Stimulated activated CD4-positive, alpha-beta T cell treated with anti-CD3 and anti-CD28 coated beads, Interleukin-1b, Interleukin-23, amount 100 ng/mL, for 1 hour (primary cell): Measurements from ENCODE around the gene FSD1.

Source experiments
- DNase-seq, 2 donors: peaks; one replicate each; pipeline ENCODE4 v3.0.0-alpha.2; 2020; ENCODE audit warnings: low read depth in 2 of 2

FSD1 gene

GRCh38 chr19:4319067-4319718, 14.8 kb downstream of the FSD1 start:
- DNase-seq = no peak

GRCh38 chr19:4320419-4320818, 16.0 kb downstream of the FSD1 start:
- no peak for DNase-seq

- no peak for DNase-seq
Measured at GRCh38 chr19:4322942-4323665, 18.7 kb downstream of the FSD1 start.

- no peak for DNase-seq
Measured at GRCh38 chr19:4323692-4324091, 19.3 kb downstream of the FSD1 start.

- no peak for DNase-seq
Measured at GRCh38 chr19:4324228-4324627, 19.8 kb downstream of the FSD1 start.

DNA sequence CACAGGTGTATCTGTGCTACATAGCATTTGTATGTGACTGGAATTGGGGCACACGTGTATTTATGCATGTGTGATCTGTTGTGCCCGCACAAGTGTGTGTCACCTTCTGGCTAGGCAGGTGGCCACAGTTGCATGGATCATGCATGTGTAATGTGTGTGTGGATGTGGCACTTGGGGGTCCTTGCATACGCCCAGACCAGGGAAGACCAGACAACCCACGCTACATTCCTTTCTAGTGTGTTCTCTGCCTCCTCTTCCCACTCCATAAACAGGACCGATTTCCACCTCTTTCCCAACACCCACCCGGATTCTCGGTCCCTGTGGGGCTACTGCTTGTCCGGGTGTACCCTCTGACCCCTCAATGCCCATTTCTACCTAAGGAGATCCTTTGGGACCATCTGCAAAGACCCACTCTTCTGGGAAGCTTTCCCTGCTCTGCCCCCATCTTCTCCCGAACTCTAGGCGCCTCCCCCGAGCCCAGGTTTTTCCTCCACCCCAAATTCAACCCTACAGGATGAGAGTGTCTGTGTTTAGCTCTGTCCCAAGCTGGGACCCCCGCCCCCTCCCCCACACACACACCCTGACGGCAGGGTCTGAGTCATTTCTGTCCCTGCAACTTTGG, 21.9 kb downstream of the FSD1 start:
- no peak for DNase-seq

DNA sequence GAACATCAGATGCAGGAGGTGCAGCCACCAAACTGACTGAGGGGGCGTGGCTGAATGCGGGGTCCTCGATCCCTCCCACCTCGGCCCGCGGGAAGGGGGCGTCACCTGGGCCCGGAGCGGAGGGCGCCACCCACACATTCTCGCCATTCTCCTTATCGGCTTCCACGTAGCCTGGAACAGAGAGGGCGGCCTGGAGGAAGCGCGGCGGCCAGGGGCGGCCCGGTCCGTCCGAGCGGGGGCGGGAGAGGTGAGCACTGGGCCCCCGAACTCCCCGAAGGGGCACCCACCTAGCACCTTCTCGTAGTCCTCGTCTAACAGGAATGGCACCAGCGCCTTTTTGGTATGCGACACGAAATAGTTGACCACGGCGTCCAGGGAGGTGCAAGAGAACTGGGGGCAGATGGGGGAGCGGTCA, 22.4 kb downstream of the FSD1 start:
- DNase-seq = no peak

DNA sequence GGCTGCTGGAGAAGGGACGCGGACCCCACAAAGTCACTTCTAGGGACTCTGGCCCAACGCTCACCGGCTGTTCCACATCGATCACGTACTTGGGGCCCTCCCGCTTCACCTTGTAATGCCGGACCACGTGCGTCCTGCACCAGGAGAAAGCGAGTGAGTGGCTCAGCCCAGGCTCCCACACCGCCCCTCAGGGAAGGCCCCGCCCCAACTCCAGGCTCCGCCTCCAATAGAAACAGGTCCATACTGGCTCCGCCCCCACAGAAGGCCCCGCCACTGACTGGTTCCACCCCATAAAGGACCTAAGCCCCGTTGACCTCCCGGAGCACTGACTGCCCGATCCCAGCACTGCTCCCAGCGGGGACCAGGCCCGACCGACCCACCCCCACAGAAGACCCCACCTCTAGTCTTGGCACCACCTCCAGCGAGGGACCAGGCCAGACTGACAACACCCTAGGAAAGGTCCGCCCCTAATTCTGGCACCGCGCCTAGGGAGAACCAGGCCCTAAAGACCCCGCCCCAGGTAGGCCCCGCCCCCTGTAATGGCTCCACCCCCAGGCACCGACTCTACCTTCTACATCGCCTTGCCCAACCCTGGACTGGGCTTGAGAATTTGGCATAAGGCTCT, 23.0 kb downstream of the FSD1 start:
- DNase-seq = peak in 1 of 2 donors; percentile 64

GRCh38 chr19:4327877-4328242, 23.5 kb downstream of the FSD1 start:
- no peak for DNase-seq

GRCh38 chr19:4328243-4328990, 24.0 kb downstream of the FSD1 start:
- DNase-seq = peak; percentile 81 to 98

DNA sequence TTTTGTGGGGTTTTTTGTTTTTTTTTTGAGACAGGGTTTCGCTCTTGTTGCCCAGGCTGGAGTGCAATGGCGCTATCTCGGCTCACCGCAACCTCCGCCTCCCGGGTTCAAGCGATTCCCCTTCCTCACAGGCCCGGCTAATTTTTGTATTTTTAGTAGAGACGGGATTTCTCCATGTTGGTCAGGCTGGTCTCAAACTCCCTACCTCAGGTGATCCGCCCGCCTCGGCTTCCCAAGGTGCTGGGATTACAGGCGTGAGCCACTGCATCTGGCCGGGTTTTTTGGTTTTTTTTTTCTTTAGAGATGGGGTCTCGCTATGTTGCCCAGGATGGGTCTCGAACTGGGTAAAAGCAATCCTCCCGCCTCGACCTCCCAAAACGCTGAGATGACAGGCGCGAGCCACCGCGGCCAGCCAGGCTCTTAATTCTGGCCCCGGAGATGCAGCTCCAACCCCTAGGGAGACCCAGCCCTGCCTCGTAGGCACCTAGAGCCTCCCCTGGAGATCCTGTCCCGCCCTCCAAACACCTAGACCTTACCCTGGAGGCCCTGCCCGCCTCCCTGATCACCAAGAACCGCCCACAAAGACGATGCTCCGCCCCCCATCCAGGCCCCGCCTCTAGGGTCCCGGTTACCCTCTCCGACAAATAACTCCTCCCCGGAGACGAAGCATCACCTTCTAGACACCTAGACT, 24.7 kb downstream of the FSD1 start:
- peak in 1 of 2 donors; percentile 49 for DNase-seq

DNA sequence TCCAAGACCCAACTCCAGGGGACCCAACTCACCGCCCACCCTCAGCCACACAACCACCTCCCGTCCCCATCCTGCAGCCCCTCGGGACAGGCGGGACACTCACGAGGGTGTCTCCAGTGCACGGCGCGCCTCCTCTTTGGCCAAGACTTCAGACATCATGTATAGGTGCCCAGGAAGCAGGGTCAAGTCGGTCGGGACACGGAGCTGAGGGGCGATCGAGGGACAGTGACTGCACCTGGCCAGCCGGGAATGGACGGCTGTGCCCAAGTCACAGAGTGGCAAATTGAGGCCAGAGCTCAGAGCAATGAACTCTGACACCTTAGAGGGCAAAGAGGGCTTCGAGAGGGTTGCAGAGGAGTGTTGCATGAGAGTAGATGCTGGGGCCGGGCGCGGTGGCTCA, 25.5 kb downstream of the FSD1 start:
- DNase-seq = no peak

DNA sequence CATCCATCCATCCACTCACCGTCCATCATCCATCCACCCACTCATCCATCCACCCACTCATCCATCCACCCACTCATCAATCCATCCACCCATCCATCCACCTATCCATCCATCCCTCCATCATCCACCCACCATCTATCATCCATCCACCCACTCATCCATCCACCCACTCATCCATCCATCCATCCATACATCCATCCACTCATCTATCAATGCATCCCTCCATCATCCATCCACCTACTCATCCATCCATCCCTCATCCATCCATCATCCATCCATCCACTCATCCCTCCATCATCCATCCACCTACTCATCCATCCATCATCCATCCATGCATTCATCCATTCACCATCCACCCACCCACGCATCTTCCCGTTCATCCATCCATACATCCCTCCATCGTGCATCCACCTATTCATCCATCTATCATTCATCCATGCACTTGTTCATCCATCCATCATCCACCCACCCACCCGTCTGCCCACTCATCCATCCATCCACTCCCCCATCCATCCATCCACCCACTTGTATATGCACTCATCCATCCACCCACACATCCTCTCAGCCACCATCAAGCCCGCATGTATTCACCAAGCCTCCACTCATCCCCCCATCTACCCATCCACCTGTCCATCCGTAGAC, 30.7 kb downstream of the FSD1 start:
- DNase-seq = no peak

- DNase-seq = no peak
Measured at GRCh38 chr19:4337906-4338440, 33.6 kb downstream of the FSD1 start.

GRCh38 chr19:4338441-4339355, 34.3 kb downstream of the FSD1 start, which contains the start of gene STAP2:
STAP2 (minus strand) TSS chr19:4338827; CDS start chr19:4338753, 74 bp downstream.
- DNase-seq = no peak

DNA sequence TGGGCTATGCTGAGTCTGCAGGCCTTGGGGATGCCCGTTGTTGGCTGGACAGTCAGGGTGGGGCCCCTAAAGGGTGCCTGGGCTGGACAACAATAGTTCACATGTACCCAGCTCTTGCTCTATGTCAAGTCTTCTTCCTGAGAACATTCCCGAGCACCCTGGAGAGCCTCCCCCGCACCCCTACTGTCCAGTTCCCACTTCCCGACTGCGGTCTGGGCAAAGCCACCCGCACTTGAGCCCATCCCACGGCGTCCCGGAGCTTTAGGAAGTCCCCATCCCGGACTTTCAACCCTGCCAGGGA, 37.9 kb downstream of the FSD1 start:
- no peak for DNase-seq

- DNase-seq = peak; percentile 64 to 80
Measured at GRCh38 chr19:4342615-4343369, 38.4 kb downstream of the FSD1 start.

DNA sequence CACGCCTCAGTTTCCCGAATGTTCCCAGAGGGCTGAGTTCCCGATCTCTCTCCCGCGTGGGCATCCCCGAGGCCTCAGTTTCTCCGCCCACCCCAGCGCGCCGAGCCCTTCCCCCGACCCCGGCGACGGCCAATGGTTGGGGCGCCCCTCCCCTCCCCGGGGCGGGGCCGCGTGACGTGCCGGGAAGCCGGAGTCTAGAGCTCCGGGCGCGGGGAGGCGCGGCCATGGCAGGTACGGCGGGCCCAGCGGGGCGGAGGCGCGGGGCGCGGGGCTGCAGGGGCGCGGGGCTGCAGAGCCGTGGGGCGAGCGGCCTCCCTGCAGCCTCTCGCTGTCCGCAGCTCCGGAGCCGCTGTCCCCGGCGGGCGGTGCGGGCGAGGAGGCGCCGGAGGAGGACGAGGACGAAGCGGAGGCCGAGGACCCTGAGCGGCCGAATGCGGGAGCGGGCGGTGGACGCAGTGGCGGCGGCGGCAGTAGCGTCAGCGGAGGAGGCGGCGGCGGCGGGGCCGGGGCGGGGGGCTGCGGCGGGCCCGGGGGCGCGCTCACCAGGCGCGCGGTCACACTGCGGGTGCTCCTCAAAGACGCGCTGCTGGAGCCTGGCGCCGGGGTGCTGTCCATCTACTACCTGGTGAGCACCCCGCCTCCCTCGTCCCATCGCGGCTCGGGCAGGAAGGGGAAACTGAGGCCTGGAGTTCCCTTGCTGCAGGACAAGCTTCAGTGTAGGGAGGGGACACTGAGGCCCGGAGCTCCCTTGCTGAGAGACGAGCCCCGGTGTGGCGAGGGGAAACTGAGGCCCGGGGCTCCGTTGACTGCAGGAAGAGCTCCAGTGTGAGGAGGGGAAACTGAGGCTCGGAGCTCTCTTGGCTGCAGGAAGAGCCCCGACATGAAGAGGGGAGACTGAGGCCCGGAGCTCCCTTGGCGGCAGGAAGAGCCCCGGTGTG, 39.2 kb downstream of the FSD1 start, which contains the start of gene MPND:
Gene MPND (plus strand): TSS at position 193 of the 938 bp plus-strand sequence. CDS start 32 bp downstream, at position 225.
- DNase-seq = peak; percentile 81 to 95
